ENCODE measurements around the gene THOP1.

GRCh38 chr19:2754659-2755447, 30.4 kb upstream of the THOP1 start:
- TF ChIP-seq POLR2A (IDR thresholded peaks at IDR 0.05) (no peak), CTCF (IDR thresholded peaks at IDR 0.05) (no peak)

Measured in heart left ventricle (tissue), 13 donors.